GM13976 (cell line): ENCODE measurements around the gene PDS5A.
A peak's percentile ranks its signal among the peaks of the same experiment; 100 is the strongest.
"Not testable (repeated sequence)": the region's sequence is repeated elsewhere in the genome, so short reads cannot be mapped to it uniquely, and the experiment has no call there.

Source experiments
- DNase-seq: peaks from one replicate; pipeline ENCODE4 v3.0.0; 2012; ENCODE audit warnings: low spot score
- CTCF ChIP-seq: IDR thresholded peaks from 2 replicates; pipeline ENCODE4 v1.5.1; 2012; ENCODE audit warnings: borderline replicate concordance, mild to moderate bottlenecking; ENCODE audit not compliant: insufficient read depth; ENCODE audit errors: extremely low read depth, missing control alignments, control extremely low read depth
- in situ Hi-C: fragments of 300-500 bp; cut with MboI; formaldehyde crosslinking; loops from one replicate; pipeline ENCODE4 v1.12.0; 2022; ENCODE audit warnings: low sequenced_read_pairs, mixed read lengths, inconsistent platforms; ENCODE audit not compliant: unreplicated experiment

Gene PDS5A

GRCh38 chr4:39976945-39977488 is 694 bp downstream of the PDS5A start:
- DNase-seq = peak; percentile 60
- in situ Hi-C loops = loop anchor here (10.0 kb wide), 2 partner anchors 282 to 502 kb away; partner anchors contain the start of gene UBE2K
- no peak for TF ChIP-seq CTCF

- in situ Hi-C loops = loop anchor here (10.0 kb wide), 2 partner anchors 282 to 502 kb away; partner anchors contain the start of gene UBE2K
- peak; percentile 79 for DNase-seq
- TF ChIP-seq CTCF = peak; percentile 69
Observed at GRCh38 chr4:39976141-39976944, 1.4 kb downstream of the PDS5A start.

GRCh38 chr4:39975488-39976089 is 2.1 kb downstream of the PDS5A start:
- in situ Hi-C loops = loop anchor here (10.0 kb wide), 2 partner anchors 281 to 501 kb away; partner anchors contain the start of gene UBE2K
- no peak for TF ChIP-seq CTCF
- DNase-seq = no peak

- in situ Hi-C loops = loop anchor here (10.0 kb wide), 2 partner anchors 278 to 498 kb away; partner anchors contain the start of gene UBE2K
- not testable (repeated sequence) for DNase-seq
Observed at GRCh38 chr4:39973052-39973451, 4.7 kb downstream of the PDS5A start.

GRCh38 chr4:39970671-39971640 is 6.8 kb downstream of the PDS5A start:
- in situ Hi-C loops = loop anchor here (10.0 kb wide), 2 partner anchors 276 to 496 kb away; partner anchors contain the start of gene UBE2K
- TF ChIP-seq CTCF = no peak
- no peak for DNase-seq

- TF ChIP-seq CTCF = no peak
- no peak for DNase-seq
- in situ Hi-C loops = no loop called here
Observed at GRCh38 chr4:39963656-39964055, 14.1 kb downstream of the PDS5A start.
